Activated CD8-positive, alpha-beta memory T cell treated with anti-CD3 and anti-CD28 coated beads, Interleukin-2, amount 10 ng/mL, durations not matched to agents 7 days and 5 days (primary cell): ENCODE measurements around the gene DPF3. TPM values are rescaled to one million over a fixed set of nuclear protein-coding genes. Genes with fewer than 3 reads are reported as not detected.

Experiments
- ATAC-seq: fragments of 150-1000 bp; cut with Tn5 transposase; one replicate; pipeline ENCODE4 v1.10.0; 2021; ENCODE audit warnings: moderate library complexity
- CTCF ChIA-PET: fragments of 350-600 bp; sonication (Branson Sonifier 250); formaldehyde crosslinking; loops from one replicate; lab custom pipeline; 2021; ENCODE audit warnings: antibody characterized with exemption; lab: Charles Lee
- DNase-seq: peaks from one replicate; pipeline ENCODE4 v3.0.0-alpha.2; 2020
- H3K27ac Mint-ChIP-seq: one replicate; pipeline ENCODE4 v1.8.0; 2021; ENCODE audit warnings: mild to moderate bottlenecking, mixed read lengths
- H3K27me3 Mint-ChIP-seq: one replicate; pipeline ENCODE4 v1.8.0; 2021; ENCODE audit warnings: mixed read lengths
- H3K36me3 Mint-ChIP-seq: one replicate; pipeline ENCODE4 v1.8.0; 2021; ENCODE audit warnings: mild to moderate bottlenecking, mixed read lengths
- H3K4me1 Mint-ChIP-seq: one replicate; pipeline ENCODE4 v1.8.0; 2021; ENCODE audit warnings: mixed read lengths
- H3K4me3 Mint-ChIP-seq: one replicate; pipeline ENCODE4 v1.8.0; 2021; ENCODE audit warnings: mild to moderate bottlenecking, moderate library complexity, mixed read lengths
- H3K9me3 Mint-ChIP-seq: one replicate; pipeline ENCODE4 v1.8.0; 2022; ENCODE audit warnings: low read depth, mixed read lengths
- total RNA-seq, 2 experiments: library from RNA; stranded (reverse); gene quantifications; one replicate each; pipeline ENCODE4 v1.2.3, GENCODE V29; 2021

DPF3 gene
- total RNA-seq, 2 experiments from 2014 or later = 10.2 to 12.2 TPM

DNA sequence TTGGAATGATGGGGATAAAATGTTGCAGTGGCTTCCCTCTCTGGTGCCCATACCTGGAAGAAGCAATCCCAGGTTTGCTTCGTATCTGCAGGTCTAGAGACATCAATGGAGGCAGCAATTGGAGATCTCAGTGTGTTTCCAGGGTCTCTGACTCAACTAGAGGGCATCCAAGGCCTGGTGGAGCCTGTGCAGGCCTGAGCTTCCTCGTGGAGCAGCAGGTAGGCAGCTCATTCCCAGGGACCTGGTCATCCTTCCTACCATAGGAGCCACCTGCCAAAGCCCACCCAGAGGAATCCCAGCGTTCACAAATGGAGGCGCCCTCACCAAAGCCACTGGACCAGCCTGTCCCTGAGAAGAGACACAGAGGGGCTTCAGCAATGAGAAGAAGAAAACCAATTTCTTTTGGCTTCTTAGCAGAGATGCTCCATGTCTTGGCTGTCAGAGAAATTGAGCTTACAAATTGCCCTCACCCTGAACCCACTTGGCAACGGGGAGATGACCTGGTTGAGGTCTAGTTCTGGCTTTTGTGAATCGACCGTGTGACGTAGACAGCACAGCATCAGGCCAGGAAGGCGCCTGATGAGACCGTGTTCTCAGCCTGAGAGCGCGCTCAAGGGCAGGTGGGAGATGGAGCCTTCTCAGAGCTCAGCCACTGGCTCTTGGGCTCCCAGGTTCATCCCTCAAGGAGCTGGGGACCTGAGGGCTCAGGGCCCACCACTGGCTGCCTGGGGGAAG is 283.6 kb downstream of the DPF3 start:
- ATAC-seq = no peak
- peak; percentile 7 for DNase-seq
- Mint-ChIP-seq H3K27ac (no peak overlapping the region), H3K4me3 (no peak overlapping the region), H3K27me3 (peaks cover 21% of the 10 kb centered on the region), H3K4me1 (no peaks in the 10 kb centered on the region), H3K36me3 (no peaks in the 10 kb centered on the region), H3K9me3 (no peaks in the 10 kb centered on the region)
- CTCF ChIA-PET = no interaction called here

DNA sequence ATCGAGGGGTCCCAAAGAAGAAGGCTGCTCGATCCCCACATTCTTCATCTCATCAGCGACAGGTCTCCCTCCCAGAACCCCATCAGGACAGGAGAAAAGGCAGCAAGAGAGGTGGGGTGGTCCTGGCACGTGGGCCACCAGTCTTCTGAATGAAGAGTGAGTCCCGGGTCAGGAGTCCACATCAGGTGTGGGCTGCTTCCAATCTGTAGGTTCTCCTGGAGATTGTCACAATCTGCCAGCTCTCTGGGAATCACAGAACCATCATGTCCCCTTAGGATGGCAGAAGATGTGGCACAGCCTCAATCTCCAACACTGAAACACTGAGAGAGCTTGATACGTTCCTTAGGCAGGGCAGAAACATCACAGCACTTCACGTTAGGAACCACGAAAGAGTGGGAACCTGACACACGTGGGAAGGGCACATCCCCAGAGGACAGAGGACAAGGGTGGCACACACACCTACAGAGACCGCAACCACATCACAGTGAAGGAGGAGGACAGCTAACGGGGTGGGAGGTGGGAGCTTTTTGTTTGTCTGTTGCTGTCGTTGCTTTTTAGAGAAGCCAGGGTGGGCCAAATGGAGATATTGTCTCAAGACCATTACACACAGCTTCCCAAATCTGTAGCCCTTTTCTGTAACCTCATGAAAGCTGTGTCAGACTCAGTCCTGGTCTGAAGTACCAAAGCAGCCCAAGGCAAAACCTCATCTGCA is 284.5 kb downstream of the DPF3 start:
- Mint-ChIP-seq H3K27ac (no peak overlapping the region), H3K4me3 (no peak overlapping the region), H3K36me3 (no peaks in the 10 kb centered on the region), H3K27me3 (peaks cover 27% of the 10 kb centered on the region), H3K9me3 (no peaks in the 10 kb centered on the region), H3K4me1 (no peaks in the 10 kb centered on the region)
- DNase-seq = peak; percentile 31
- CTCF ChIA-PET = no interaction called here
- no peak for ATAC-seq

DNA sequence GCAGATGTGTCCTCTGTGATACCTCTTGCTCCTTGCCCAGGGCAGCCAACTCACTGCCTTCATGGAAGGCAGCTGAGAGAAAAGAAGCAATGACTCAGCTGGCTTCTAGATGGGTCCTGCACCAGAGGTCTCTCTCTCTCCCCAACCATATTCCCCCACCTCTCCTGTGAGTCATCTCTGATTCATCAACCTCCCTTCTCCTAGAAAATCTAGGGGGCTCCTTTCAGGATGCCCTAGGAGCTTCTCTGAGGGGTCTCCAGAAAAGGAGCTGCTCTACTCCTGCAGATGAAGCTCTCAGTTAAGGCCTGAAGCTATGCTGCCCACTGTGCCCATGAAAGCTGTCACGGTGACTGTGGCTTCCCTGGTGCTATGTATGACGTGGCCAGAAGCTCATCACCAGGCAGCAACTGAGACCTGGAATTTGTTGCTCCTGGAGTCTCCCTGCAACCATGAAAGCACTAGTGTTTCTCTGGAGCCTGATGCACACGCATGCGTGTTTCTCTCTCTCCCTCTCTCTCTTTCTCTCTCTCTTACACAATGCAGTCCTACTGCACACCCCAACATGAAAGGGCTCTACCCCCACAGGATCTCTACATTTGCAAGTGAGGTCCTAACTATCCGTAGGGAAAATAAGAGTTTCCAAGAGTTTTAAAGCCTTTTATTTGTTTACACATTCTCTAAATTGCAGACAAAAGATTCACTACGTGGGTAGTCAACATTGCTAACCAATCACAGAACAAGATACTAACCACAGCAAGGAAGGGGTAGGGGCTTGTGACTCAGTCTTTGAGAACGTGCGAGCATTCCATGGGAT is 285.3 kb downstream of the DPF3 start:
- Mint-ChIP-seq H3K9me3 (no peaks in the 10 kb centered on the region), H3K27ac (no peak overlapping the region)

GRCh38 chr14:72607386-72608130 is 286.3 kb downstream of the DPF3 start:
- DNase-seq = peak; percentile 31
- no peaks in the 10 kb centered on the region for H3K9me3 Mint-ChIP-seq
- peaks cover 36% of the 10 kb centered on the region for H3K27me3 Mint-ChIP-seq
- ATAC-seq = no peak
- no peak overlapping the region for H3K27ac Mint-ChIP-seq
- H3K4me1 Mint-ChIP-seq = no peaks in the 10 kb centered on the region
- no peaks in the 10 kb centered on the region for H3K36me3 Mint-ChIP-seq
- H3K4me3 Mint-ChIP-seq = no peak overlapping the region
- CTCF ChIA-PET = no interaction called here

More for the DNA sequence above, 285.3 kb downstream of the DPF3 start:
- peak; percentile 18 for DNase-seq
- Mint-ChIP-seq H3K4me3 (no peak overlapping the region), H3K36me3 (no peaks in the 10 kb centered on the region), H3K27me3 (peaks cover 31% of the 10 kb centered on the region), H3K4me1 (no peaks in the 10 kb centered on the region)
- peak; percentile 27 for ATAC-seq
- CTCF ChIA-PET = no interaction called here

DNA sequence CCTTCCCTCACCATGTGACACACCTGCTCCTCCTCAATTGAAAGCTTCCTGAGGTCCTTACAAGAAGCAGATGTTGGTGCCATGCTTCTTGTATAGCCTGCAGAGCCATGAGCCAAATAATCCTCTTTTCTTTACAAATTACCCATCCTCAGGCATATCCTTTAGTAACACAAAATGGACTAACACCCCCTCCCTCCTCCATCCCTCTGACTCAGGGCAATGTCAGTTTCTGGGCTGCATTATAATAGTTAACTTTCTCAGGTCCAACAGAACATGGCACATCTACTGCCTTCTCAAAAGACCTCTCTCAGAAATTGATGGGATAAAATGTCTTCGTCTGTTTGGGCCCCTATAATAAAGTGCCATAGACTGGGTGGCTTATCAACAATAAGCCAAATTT is 287.0 kb downstream of the DPF3 start:
- peaks cover 36% of the 10 kb centered on the region for H3K27me3 Mint-ChIP-seq
- H3K4me1 Mint-ChIP-seq = no peaks in the 10 kb centered on the region
- no peaks in the 10 kb centered on the region for H3K9me3 Mint-ChIP-seq
- ATAC-seq = no peak
- no peak for DNase-seq
- H3K27ac Mint-ChIP-seq = no peak overlapping the region
- H3K36me3 Mint-ChIP-seq = no peaks in the 10 kb centered on the region
- CTCF ChIA-PET = no interaction called here
- no peak overlapping the region for H3K4me3 Mint-ChIP-seq

DNA sequence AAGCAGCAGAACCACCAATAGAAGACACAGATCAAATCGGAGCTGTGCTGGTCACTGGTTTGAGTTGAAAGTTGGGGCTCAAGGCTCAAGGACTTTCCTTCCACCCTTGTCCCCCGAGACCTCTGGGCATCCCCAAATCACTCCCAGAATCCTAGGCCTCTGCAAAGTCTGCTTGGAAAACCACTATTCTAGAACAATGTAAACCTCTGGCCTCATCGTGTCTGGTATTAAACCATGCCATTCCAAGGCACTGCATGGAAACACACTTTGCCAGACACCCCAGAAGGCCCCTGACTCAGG is 288.0 kb downstream of the DPF3 start:
- H3K9me3 Mint-ChIP-seq = no peaks in the 10 kb centered on the region
- H3K27me3 Mint-ChIP-seq = peaks cover 41% of the 10 kb centered on the region
- no peak for DNase-seq
- H3K36me3 Mint-ChIP-seq = no peaks in the 10 kb centered on the region
- H3K4me1 Mint-ChIP-seq = no peaks in the 10 kb centered on the region
- no peak overlapping the region for H3K4me3 Mint-ChIP-seq
- ATAC-seq = no peak
- H3K27ac Mint-ChIP-seq = no peak overlapping the region
- CTCF ChIA-PET = no interaction called here

GRCh38 chr14:72605096-72605920 is 288.6 kb downstream of the DPF3 start:
- Mint-ChIP-seq H3K27ac (no peak overlapping the region), H3K9me3 (no peaks in the 10 kb centered on the region), H3K4me3 (no peak overlapping the region), H3K4me1 (no peaks in the 10 kb centered on the region), H3K36me3 (no peaks in the 10 kb centered on the region), H3K27me3 (peaks cover 45% of the 10 kb centered on the region)
- ATAC-seq (no peak), DNase-seq (peak; percentile 25)
- CTCF ChIA-PET = no interaction called here

- CTCF ChIA-PET = no interaction called here
- no peak overlapping the region for H3K27ac Mint-ChIP-seq
- ATAC-seq = no peak
- peaks cover 46% of the 10 kb centered on the region for H3K27me3 Mint-ChIP-seq
- peak; percentile 31 for DNase-seq
- H3K4me1 Mint-ChIP-seq = peaks cover under 1% of the 10 kb centered on the region
- H3K9me3 Mint-ChIP-seq = no peaks in the 10 kb centered on the region
- no peaks in the 10 kb centered on the region for H3K36me3 Mint-ChIP-seq
- no peak overlapping the region for H3K4me3 Mint-ChIP-seq
Observed at GRCh38 chr14:72604133-72604532, 289.8 kb downstream of the DPF3 start.

- Mint-ChIP-seq H3K4me1 (peaks cover 2% of the 10 kb centered on the region), H3K27ac (no peak overlapping the region), H3K36me3 (no peaks in the 10 kb centered on the region), H3K4me3 (no peak overlapping the region), H3K27me3 (peaks cover 44% of the 10 kb centered on the region), H3K9me3 (no peaks in the 10 kb centered on the region)
- no peak for ATAC-seq
- DNase-seq = peak; percentile 0
- CTCF ChIA-PET = interaction anchor here (1.3 kb wide), 1 partner anchor 20 kb away, joined by 3 read pairs; no protein-coding TSS in a partner anchor
Observed at GRCh38 chr14:72603639-72604038, 290.3 kb downstream of the DPF3 start.

- Mint-ChIP-seq H3K27ac (no peak overlapping the region), H3K27me3 (peaks cover 66% of the 10 kb centered on the region), H3K4me1 (peaks cover 7% of the 10 kb centered on the region), H3K9me3 (peaks cover 2% of the 10 kb centered on the region), H3K36me3 (peaks cover 6% of the 10 kb centered on the region), H3K4me3 (no peak overlapping the region)
- DNase-seq (no peak), ATAC-seq (no peak)
- CTCF ChIA-PET = no interaction called here
Observed at GRCh38 chr14:72600551-72601330, 293.2 kb downstream of the DPF3 start.

DNA sequence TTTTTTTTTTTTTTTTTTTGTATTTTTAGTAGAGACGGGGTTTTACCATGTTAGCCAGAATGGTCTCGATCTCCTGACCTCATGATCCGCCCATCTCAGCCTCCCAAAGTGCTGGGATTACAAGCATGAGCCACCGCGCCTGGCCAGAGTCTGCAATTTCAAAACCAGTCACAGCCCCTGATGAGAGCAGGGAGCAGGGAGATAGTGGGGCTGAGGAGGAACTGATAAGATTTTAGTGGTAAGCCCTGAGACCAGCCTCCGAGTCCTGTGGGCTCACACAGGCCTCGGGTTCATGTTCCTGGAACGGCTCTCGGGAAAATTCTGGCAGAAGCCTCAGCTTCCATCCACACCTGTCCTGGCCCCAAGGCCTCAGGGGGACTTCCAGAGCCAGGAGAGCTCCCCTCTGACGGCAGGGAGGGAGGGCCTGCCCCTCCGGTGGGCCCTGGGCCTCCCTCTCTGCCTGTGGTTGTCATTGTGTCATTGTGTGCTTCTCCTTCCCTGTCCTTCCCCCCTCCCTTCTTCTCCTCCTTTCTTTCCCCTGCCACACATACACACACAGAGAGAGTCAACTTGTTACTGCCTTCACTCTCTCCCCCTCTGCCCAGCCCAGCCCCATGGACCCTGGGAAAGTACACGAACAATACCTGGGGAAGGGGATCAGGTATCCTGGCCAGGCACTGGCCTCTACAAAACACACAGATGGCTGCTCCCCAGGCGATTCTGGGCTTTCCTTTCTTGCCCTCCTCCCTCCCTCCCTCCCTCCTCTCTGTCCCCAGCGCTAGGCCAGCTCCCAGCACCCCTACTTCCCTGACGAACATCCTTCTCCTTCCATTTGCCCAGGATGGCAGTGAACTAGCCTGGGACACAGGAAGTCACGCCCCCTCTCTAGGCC is 294.1 kb downstream of the DPF3 start:
- DNase-seq (no peak), ATAC-seq (no peak)
- CTCF ChIA-PET = no interaction called here
- H3K4me1 Mint-ChIP-seq = peaks cover 16% of the 10 kb centered on the region
- H3K27ac Mint-ChIP-seq = no peak overlapping the region
- peaks cover 14% of the 10 kb centered on the region for H3K36me3 Mint-ChIP-seq
- H3K27me3 Mint-ChIP-seq = peaks cover 73% of the 10 kb centered on the region
- peaks cover 2% of the 10 kb centered on the region for H3K9me3 Mint-ChIP-seq
- H3K4me3 Mint-ChIP-seq = no peak overlapping the region
